AG04450 (cell line): Measurements from ENCODE around the gene ZCWPW1. TPM values are rescaled to one million over a fixed set of nuclear protein-coding genes. Genes with fewer than 3 reads are reported as not detected.

Source experiments
- CTCF ChIA-PET: fragments of 300-600, 350-600 bp; formaldehyde crosslinking; extraction: SDS; loops from one replicate; lab custom pipeline; 2022; ENCODE audit warnings: antibody characterized with exemption, inconsistent platforms; lab: Charles Lee
- POLR2A ChIA-PET: fragments of 350-600 bp; formaldehyde crosslinking; extraction: SDS; loops from one replicate; lab custom pipeline; 2021; ENCODE audit warnings: antibody characterized with exemption, inconsistent platforms; lab: Yijun Ruan, JAX
- DNase-seq: peaks from one replicate; pipeline ENCODE4 v3.0.0-alpha.2; 2011; ENCODE audit warnings: low read depth, low spot score
- H3K27ac ChIP-seq: one replicate; pipeline ENCODE4 v1.5.1; 2012; ENCODE audit warnings: low read depth, low read length, control low read depth
- H3K27me3 ChIP-seq: one replicate; pipeline ENCODE4 v1.6.0; 2012; ENCODE audit warnings: low read length; ENCODE audit not compliant: control insufficient read depth, insufficient read depth
- H3K4me3 ChIP-seq: 2 replicates; pipeline ENCODE4 v1.5.1; 2011; ENCODE audit warnings: mild to moderate bottlenecking, low read depth, low read length, control low read depth
- H3K9me3 ChIP-seq: 2 replicates; pipeline ENCODE4 v1.5.1; 2012; ENCODE audit warnings: low read length; ENCODE audit not compliant: control insufficient read depth, insufficient read depth
- polyA plus RNA-seq: library from polyadenylated mRNA; depleted of rRNA; stranded (reverse); fragments of >200 nt; gene quantifications from 2 replicates; pipeline ENCODE4 v1.2.3, GENCODE V29; 2011
- TF ChIP-seq, protein P1 (sequence below): IDR thresholded peaks from 2 replicates; pipeline ENCODE4 v1.5.1; 2011; ENCODE audit warnings: low read depth, low read length, control low read depth, inconsistent platforms

The ZCWPW1 gene
- polyA plus RNA-seq, 1 experiment, result 1.5 TPM

GRCh38 chr7:100358027-100358856 lies 70.3 kb downstream of the ZCWPW1 start, which contains the start of gene PILRB:
Gene PILRB (plus strand): TSS chr7:100358117. CDS start chr7:100358303, 186 bp downstream.
- ChIA-PET CTCF (no interaction called here), POLR2A (no interaction called here)
- DNase-seq, result no peak
- Histone ChIP-seq H3K27me3 (no peaks in the 10 kb centered on the region), H3K27ac (no peak within 1 kb of the TSS), H3K4me3 (no peak within 1 kb of the TSS), H3K9me3 (no peaks in the 10 kb centered on the region)
- TF ChIP-seq, protein P1, sequence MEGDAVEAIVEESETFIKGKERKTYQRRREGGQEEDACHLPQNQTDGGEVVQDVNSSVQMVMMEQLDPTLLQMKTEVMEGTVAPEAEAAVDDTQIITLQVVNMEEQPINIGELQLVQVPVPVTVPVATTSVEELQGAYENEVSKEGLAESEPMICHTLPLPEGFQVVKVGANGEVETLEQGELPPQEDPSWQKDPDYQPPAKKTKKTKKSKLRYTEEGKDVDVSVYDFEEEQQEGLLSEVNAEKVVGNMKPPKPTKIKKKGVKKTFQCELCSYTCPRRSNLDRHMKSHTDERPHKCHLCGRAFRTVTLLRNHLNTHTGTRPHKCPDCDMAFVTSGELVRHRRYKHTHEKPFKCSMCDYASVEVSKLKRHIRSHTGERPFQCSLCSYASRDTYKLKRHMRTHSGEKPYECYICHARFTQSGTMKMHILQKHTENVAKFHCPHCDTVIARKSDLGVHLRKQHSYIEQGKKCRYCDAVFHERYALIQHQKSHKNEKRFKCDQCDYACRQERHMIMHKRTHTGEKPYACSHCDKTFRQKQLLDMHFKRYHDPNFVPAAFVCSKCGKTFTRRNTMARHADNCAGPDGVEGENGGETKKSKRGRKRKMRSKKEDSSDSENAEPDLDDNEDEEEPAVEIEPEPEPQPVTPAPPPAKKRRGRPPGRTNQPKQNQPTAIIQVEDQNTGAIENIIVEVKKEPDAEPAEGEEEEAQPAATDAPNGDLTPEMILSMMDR, result no peak

- TF ChIP-seq, protein P1, result no peak
- Histone ChIP-seq H3K4me3 (no peak overlapping the region), H3K27me3 (no peaks in the 10 kb centered on the region), H3K9me3 (no peaks in the 10 kb centered on the region), H3K27ac (no peak overlapping the region)
- POLR2A ChIA-PET, result interaction anchor here (0.5 kb wide), 1 partner anchor 8 kb away, joined by 5 read pairs; no protein-coding TSS in a partner anchor
- DNase-seq, result no peak
- CTCF ChIA-PET, result no interaction called here
Measured at GRCh38 chr7:100357131-100357561, 71.4 kb downstream of the ZCWPW1 start.

DNA sequence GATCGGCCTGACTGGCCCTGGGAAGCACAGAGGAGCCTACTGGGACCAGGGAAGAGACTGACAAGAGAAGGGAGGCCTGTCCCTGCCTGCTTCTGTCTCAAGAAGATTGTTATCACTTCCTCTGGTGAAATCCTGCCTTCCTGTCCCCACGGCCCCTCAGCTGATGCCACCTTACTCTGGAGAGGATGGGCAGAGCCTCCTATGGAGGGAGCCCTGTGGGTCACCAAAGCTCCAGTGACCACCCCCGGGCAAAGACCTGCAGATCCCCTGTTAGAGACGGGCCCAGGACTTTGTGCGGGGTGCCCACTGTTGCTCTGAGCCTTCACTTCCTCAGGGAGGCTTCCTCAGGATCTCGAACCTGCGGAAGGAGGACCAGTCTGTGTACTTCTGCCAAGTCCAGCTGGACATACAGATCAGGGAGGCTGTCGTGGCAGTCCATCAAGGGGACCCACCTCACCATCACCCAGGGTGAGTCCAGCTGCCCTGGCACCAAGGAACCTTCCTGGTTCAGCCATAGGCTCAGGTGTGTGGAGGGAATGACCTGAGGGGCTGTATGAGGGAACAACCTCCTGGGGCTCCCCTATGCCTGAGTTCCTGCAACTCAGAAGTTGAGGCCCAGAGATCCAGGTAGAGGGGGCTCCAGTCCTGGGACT lies 72.0 kb downstream of the ZCWPW1 start:
- ChIA-PET POLR2A (no interaction called here), CTCF (no interaction called here)
- no peak overlapping the region for H3K4me3 ChIP-seq
- no peak overlapping the region for H3K27ac ChIP-seq
- no peaks in the 10 kb centered on the region for H3K9me3 ChIP-seq
- H3K27me3 ChIP-seq, result no peaks in the 10 kb centered on the region
- no peak for DNase-seq
- TF ChIP-seq, protein P1, result no peak

DNA sequence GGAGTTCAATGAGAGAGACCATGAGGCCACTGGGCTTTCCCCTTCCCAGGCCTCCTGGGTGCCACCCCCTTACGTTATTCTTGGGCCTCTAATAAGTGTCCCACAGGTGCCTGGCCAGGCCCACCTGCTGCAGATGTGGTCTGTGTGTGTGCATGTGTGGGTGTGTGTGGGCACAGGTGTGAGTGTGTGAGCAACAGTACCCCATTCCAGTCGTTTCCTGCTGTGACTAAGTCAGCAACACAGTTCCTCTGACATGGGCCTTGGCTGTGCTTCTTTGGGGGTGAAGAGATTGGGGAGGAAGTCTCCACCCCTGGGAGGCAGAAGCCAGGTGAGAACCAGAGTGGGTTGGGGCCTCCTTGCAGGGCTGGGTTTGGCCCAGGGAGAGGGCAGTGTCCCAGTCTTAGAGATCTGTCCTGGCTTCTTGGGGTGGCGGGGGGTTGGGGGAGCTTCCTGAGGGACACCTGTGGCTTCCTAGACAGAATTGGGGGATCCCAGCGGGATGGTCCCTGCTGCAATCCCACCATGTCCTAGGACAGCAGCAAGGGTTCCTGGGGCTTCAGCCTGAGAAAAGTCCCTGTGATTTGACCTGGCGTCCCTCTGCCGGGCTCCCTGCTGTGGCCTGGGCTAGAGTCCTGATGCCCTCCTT lies 74.7 kb downstream of the ZCWPW1 start:
- DNase-seq, result no peak
- Histone ChIP-seq H3K9me3 (no peaks in the 10 kb centered on the region), H3K4me3 (no peak overlapping the region), H3K27me3 (no peaks in the 10 kb centered on the region), H3K27ac (no peak overlapping the region)
- ChIA-PET POLR2A (no interaction called here), CTCF (interaction anchor here (0.7 kb wide), 1 partner anchor 9 kb away, joined by 3 read pairs; no protein-coding TSS in a partner anchor)
- TF ChIP-seq, protein P1, result no peak
